Aortic smooth muscle cell (primary cell): ENCODE measurements around the gene GIGYF2. TPM values are rescaled to one million over a fixed set of nuclear protein-coding genes. Genes with fewer than 3 reads are reported as not detected.

Experiments
- total RNA-seq: library from RNA; depleted of rRNA; stranded (reverse); fragments of >200 nt; gene quantifications from 2 replicates; pipeline ENCODE4 v1.2.3, GENCODE V29; 2014

The GIGYF2 gene, protein sequence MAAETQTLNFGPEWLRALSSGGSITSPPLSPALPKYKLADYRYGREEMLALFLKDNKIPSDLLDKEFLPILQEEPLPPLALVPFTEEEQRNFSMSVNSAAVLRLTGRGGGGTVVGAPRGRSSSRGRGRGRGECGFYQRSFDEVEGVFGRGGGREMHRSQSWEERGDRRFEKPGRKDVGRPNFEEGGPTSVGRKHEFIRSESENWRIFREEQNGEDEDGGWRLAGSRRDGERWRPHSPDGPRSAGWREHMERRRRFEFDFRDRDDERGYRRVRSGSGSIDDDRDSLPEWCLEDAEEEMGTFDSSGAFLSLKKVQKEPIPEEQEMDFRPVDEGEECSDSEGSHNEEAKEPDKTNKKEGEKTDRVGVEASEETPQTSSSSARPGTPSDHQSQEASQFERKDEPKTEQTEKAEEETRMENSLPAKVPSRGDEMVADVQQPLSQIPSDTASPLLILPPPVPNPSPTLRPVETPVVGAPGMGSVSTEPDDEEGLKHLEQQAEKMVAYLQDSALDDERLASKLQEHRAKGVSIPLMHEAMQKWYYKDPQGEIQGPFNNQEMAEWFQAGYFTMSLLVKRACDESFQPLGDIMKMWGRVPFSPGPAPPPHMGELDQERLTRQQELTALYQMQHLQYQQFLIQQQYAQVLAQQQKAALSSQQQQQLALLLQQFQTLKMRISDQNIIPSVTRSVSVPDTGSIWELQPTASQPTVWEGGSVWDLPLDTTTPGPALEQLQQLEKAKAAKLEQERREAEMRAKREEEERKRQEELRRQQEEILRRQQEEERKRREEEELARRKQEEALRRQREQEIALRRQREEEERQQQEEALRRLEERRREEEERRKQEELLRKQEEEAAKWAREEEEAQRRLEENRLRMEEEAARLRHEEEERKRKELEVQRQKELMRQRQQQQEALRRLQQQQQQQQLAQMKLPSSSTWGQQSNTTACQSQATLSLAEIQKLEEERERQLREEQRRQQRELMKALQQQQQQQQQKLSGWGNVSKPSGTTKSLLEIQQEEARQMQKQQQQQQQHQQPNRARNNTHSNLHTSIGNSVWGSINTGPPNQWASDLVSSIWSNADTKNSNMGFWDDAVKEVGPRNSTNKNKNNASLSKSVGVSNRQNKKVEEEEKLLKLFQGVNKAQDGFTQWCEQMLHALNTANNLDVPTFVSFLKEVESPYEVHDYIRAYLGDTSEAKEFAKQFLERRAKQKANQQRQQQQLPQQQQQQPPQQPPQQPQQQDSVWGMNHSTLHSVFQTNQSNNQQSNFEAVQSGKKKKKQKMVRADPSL (N-terminal part only)
- 59.0 and 63.9 TPM in 2 replicates for total RNA-seq

DNA sequence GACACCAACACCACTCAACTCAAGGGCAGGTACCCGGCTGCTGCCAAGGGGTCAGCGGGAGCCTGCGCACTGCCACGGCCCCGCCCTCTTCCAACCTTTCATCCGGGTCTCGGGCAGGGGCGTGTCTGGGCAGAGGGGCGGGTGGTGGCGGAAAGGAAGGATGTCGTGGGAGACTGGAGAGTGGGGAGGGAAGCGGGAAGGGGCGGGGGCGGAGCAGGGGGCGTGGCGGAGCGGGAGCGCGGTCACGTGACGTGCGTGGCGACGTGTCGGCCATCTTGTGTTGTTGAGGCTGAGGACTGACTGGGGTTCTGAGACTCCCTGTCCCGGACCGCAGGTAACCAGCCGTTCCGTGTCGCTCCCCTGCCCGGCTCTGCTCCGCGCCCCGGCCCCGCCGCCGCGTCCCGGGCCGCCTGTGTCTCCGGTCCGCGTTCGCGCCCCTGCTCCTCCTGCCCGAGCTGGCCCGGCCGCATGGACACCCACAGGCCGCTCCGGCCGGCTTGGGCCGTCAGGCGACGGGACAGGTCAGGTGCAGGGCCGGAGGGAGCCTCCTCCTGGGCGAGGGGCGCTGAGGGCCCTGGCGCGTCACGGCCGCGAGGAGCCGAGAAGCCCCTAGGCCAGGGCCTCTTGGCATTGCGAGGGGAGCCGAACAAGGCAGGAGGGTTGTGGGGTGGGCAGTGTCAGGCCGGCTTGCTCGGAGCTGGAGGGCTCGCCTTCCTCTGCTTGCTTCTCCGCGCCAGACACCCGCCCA lies at the start of gene GIGYF2:
Gene GIGYF2, plus strand, starts transcription at position 273 of the 748 bp plus-strand sequence. CDS start 37,867 bp downstream, outside the sequence.

DNA sequence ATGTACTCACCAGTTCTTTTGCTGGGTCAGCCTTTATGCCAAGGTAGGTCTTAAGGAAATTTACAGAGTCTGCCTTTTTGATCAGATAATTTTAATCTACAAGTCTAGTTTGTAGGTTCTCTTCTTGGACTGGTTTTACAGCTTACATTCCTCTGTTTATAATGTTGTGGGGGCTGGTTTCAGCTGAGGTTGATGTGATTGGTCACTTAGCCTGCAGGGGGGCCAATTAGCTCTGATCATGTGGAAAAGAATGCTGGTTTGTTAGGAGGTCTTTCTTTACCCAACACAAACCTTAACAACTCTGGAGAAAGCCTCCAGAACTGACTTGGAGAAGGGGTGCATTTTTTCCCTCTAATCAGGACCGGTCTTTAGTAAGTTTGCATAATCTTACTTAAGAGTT lies 79.3 kb downstream of the GIGYF2 start, which contains the start of gene KCNJ13:
Gene KCNJ13, minus strand, starts transcription at position 131 of the 400 bp plus-strand sequence. CDS start 5,203 bp downstream, outside the sequence.

DNA sequence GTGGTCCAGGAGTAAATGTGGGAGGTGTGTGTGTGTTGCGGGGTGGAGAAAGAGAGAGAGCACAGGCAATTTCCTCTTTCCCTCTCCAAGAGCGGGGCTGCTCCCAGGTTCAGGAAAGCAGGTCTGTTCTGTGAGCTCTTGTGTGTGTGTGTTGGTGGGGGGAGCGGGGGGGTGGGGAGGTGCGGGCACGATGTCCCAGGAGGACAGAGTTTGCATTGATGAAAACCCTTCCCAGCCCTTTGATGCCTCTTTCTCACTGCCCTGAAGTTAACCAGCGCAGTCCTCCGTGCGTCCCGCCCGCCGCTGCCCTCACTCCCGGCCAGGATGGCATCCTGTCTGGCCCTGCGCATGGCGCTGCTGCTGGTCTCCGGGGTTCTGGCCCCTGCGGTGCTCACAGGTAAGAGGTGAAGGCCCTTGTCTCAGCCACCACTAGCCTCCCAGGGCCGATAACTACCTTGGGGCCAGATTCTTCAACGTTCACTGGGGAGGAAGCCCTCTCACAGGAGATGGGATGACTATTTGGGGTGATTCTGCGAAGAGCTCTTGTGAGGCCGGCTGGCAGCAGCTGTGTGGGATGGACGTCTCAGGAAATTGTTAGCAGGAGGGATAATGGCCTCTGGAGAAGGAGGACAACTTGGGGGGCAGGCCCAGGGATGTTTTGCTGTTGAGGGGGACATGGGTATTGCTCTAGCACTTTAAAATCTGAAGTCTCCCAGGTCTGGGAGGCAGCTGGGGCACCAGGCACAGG lies 173.1 kb downstream of the GIGYF2 start, which contains the start of gene SNORC:
Gene SNORC, plus strand, starts transcription at position 247 of the 748 bp plus-strand sequence. Its CDS starts 78 bp downstream, at position 325.

Other genes with a start within 250 kb of the GIGYF2 start
- not detected in 2 replicates for gene ALPI, start 241.2 kb upstream of the GIGYF2 start, total RNA-seq
- gene ECEL1, start 209.5 kb upstream of the GIGYF2 start, total RNA-seq, result not detected in 2 replicates
- not detected in 2 replicates for gene PRSS56, start 176.9 kb upstream of the GIGYF2 start, total RNA-seq
- gene CHRND, start 171.2 kb upstream of the GIGYF2 start, total RNA-seq, result not detected in 2 replicates
- gene CHRNG, start 157.6 kb upstream of the GIGYF2 start, total RNA-seq, result not detected in 2 replicates
- 2.5 TPM in 2 replicates for gene TIGD1, start 146.8 kb upstream of the GIGYF2 start, total RNA-seq
- gene EIF4E2, start 146.6 kb upstream of the GIGYF2 start, total RNA-seq, result 145 and 156 TPM in 2 replicates
- 1.1 and 5.5 TPM in 2 replicates for gene EFHD1, start 63.7 kb upstream of the GIGYF2 start, total RNA-seq
- 0.12 TPM in 1 of 2 replicates, not detected in the other for gene KCNJ13, start 79.2 kb downstream of the GIGYF2 start, total RNA-seq
- gene SNORC, start 172.9 kb downstream of the GIGYF2 start, total RNA-seq, result 0.66 and 0.93 TPM in 2 replicates